IPS DF 4.7 (cell line): ENCODE data around the gene SPACDR.

Experiments
- DNase-seq: peaks from one replicate; pipeline ENCODE4 v3.0.0-alpha.2; 2013; ENCODE audit warnings: low spot score; ENCODE audit errors: extremely low read depth

The SPACDR gene

GRCh38 chr7:100485471-100485876 lies 21.4 kb upstream of the SPACDR start:
- no peak for DNase-seq

- no peak for DNase-seq
These were observed 20.6 kb upstream of the SPACDR start for GRCh38 chr7:100484673-100485045.

GRCh38 chr7:100483722-100484672 lies 19.9 kb upstream of the SPACDR start, which contains the start of gene NYAP1:
NYAP1 (plus strand) TSS chr7:100483927; CDS start chr7:100485312, 1,385 bp downstream.
- no peak for DNase-seq

GRCh38 chr7:100483090-100483721 lies 19.1 kb upstream of the SPACDR start:
- no peak for DNase-seq

- DNase-seq, result no peak
These were observed 18.6 kb upstream of the SPACDR start for GRCh38 chr7:100482728-100483089.

GRCh38 chr7:100481466-100481865 lies 17.4 kb upstream of the SPACDR start:
- no peak for DNase-seq

- DNase-seq, result no peak
These were observed 15.0 kb upstream of the SPACDR start, which contains the start of gene TSC22D4 for GRCh38 chr7:100478958-100479660. TSC22D4 (minus strand) TSS chr7:100479214; CDS start chr7:100478038, 1,176 bp downstream.

- no peak for DNase-seq
These were observed 13.8 kb upstream of the SPACDR start for GRCh38 chr7:100477871-100478267.

GRCh38 chr7:100476903-100477870 lies 13.1 kb upstream of the SPACDR start:
- no peak for DNase-seq

- no peak for DNase-seq
These were observed 12.2 kb upstream of the SPACDR start for GRCh38 chr7:100476101-100476780.

GRCh38 chr7:100475549-100475948 lies 11.5 kb upstream of the SPACDR start:
- DNase-seq, result no peak

- DNase-seq, result no peak
These were observed 8.9 kb upstream of the SPACDR start for GRCh38 chr7:100472854-100473499.

- DNase-seq, result no peak
These were observed 8.2 kb upstream of the SPACDR start for GRCh38 chr7:100472121-100472851.

GRCh38 chr7:100471021-100471420 lies 7.0 kb upstream of the SPACDR start:
- DNase-seq, result no peak

- no peak for DNase-seq
These were observed 5.4 kb upstream of the SPACDR start for GRCh38 chr7:100469227-100470044.

- no peak for DNase-seq
These were observed 3.7 kb upstream of the SPACDR start for GRCh38 chr7:100467638-100468373.
